GM10248 (cell line): ENCODE data around the gene RINL.
A peak's percentile ranks its signal among the peaks of the same experiment; 100 is the strongest.

Source experiments
- CTCF ChIA-PET: fragments of 300-600 bp; sonication (Branson Sonifier 250); formaldehyde crosslinking; extraction: SDS; loops from one replicate; lab custom pipeline; 2021; ENCODE audit warnings: antibody characterized with exemption; lab: Yijun Ruan, JAX
- POLR2A ChIA-PET: fragments of 350-650 bp; sonication (Branson Sonifier 250); formaldehyde crosslinking; extraction: SDS; loops from one replicate; lab custom pipeline; 2020; ENCODE audit warnings: antibody characterized with exemption; lab: Yijun Ruan, JAX
- DNase-seq: peaks from one replicate; pipeline ENCODE4 v3.0.0; 2012; ENCODE audit errors: extremely low spot score
- CTCF ChIP-seq: IDR thresholded peaks from 2 replicates; pipeline ENCODE4 v1.5.1; 2012; ENCODE audit warnings: mild to moderate bottlenecking, low read depth; ENCODE audit errors: extremely low read depth, missing control alignments, control extremely low read depth

Gene RINL

GRCh38 chr19:38851622-38852230, 26.3 kb downstream of the RINL start:
- peak; percentile 91 for DNase-seq
- ChIA-PET CTCF (interaction anchor here (0.7 to 2.1 kb wide), 6 partner anchors 9 to 449 kb away, joined by 3 to 7 read pairs (median 4); partner anchors contain the start of genes FAM98C, MRPS12 and SARS2), POLR2A (interaction anchor here (0.5 to 0.6 kb wide), 3 partner anchors 12 to 593 kb away, joined by 3 to 7 read pairs (median 5); partner anchors contain the start of gene SUPT5H)
- no peak for TF ChIP-seq CTCF

DNA sequence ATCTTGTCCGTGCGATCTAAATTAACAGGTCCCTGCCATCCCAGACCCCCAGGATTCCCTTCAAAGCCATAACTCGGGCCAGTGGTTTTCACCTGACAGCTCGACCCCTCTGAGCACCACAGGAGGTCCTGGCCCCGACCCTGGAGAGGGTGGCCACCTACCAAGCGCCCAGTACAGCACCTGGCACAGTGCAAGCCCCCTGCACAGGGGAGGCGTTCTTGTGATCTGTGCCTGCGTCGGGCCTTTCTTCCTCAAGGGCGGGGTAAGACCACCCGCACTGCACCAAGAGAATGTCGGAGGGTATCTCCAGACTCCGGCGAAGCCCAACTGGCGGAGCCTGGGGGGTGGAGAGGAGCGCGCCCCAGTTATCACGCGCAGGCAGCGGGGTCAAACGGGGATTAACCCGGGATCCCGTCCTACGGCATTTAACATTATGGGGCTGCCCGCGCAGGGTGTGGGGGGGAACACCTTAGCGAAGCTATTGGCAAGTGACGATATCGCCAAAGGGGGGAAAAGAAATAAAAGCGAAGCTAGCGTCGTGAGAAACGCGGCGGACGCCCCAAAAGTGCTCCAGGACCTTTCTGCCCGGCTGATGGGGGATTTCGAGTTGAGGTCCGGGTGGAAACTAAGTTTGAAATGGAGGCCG, 27.0 kb downstream of the RINL start:
- no peak for DNase-seq
- CTCF ChIA-PET: interaction anchor here (0.7 to 2.1 kb wide), 5 partner anchors 10 to 448 kb away, joined by 3 to 7 read pairs (median 4); partner anchors contain the start of genes FAM98C, MRPS12 and SARS2
- POLR2A ChIA-PET: interaction anchor here (0.5 to 0.6 kb wide), 3 partner anchors 11 to 594 kb away, joined by 3 to 7 read pairs (median 5); partner anchors contain the start of gene SUPT5H
- no peak for TF ChIP-seq CTCF

- peak; percentile 93 for DNase-seq
- POLR2A ChIA-PET: no interaction called here
- TF ChIP-seq CTCF: no peak
- CTCF ChIA-PET: interaction anchor here (1.1 to 1.8 kb wide), 2 partner anchors 19 to 81 kb away, joined by 3 to 7 read pairs; no protein-coding TSS in a partner anchor
Measured at GRCh38 chr19:38850436-38850975, 27.6 kb downstream of the RINL start.

- ChIA-PET CTCF (interaction anchor here (1.0 to 2.8 kb wide), 4 partner anchors 9 to 81 kb away, joined by 5 to 7 read pairs (median 5); partner anchors contain the start of genes MRPS12, RINL and SARS2), POLR2A (interaction anchor here (0.8 to 2.4 kb wide), 7 partner anchors 9 to 203 kb away, joined by 3 to 20 read pairs (median 4); partner anchors contain the start of genes ACTN4, ECH1, NFKBIB and SIRT2)
- TF ChIP-seq CTCF: peak; percentile 36
- peak; percentile 94 for DNase-seq
Measured at GRCh38 chr19:38849860-38850435, 28.1 kb downstream of the RINL start, which contains the start of gene HNRNPL. Gene HNRNPL, minus strand, starts transcription at chr19:38849986. Its CDS starts 20 bp downstream, at chr19:38849966.

GRCh38 chr19:38849147-38849859, 28.8 kb downstream of the RINL start:
- DNase-seq: peak; percentile 97
- CTCF ChIA-PET: interaction anchor here (0.8 to 2.8 kb wide), 8 partner anchors 9 to 81 kb away, joined by 3 to 7 read pairs (median 5); partner anchors contain the start of genes MRPS12, RINL and SARS2
- no peak for TF ChIP-seq CTCF
- POLR2A ChIA-PET: interaction anchor here (0.5 to 2.4 kb wide), 12 partner anchors 8 to 462 kb away, joined by 3 to 20 read pairs (median 5); partner anchors contain the start of genes ACTN4, ECH1, FAM98C and GGN
